HepG2 (cell line): ENCODE measurements around the gene STK39. TPM values are rescaled to one million over a fixed set of nuclear protein-coding genes. Genes with fewer than 3 reads are reported as not detected.

Experiments
- AGO1 ChIP-seq: fragments of 200-400 bp; formaldehyde crosslinking; IDR thresholded peaks from 2 replicates; pipeline ENCODE4 v1.6.1; 2017; ENCODE audit warnings: mild to moderate bottlenecking, low read depth, low read length, moderate library complexity; ENCODE audit not compliant: poor library complexity, severe bottlenecking
- CBFB ChIP-seq: sonication (generic); formaldehyde crosslinking; IDR thresholded peaks from 2 replicates; pipeline ENCODE4 v1.4.0; 2020; ENCODE audit warnings: missing genetic modification reagents
- CEBPB ChIP-seq: IDR thresholded peaks from 2 replicates; pipeline ENCODE4 v1.6.1; 2011; ENCODE audit warnings: low read depth, low read length, improper control_type of control experiment, borderline replicate concordance
- ETV5 ChIP-seq: IDR thresholded peaks from 2 replicates; pipeline ENCODE4 v1.6.1; 2018; ENCODE audit warnings: missing biosample characterization, missing genetic modification reagents, inconsistent platforms, borderline replicate concordance
- FOXK1 ChIP-seq: sonication (generic); formaldehyde crosslinking; IDR thresholded peaks from 2 replicates; pipeline ENCODE4 v1.4.0; 2020; ENCODE audit warnings: low read depth, missing genetic modification reagents, borderline replicate concordance
- FOXM1 ChIP-seq: sonication (generic); formaldehyde crosslinking; IDR thresholded peaks from 2 replicates; pipeline ENCODE4 v1.5.0; 2020; ENCODE audit warnings: missing genetic modification reagents
- KDM3A ChIP-seq: IDR thresholded peaks from 2 replicates; pipeline ENCODE4 v1.6.1; 2018; ENCODE audit warnings: low read depth, missing compliant biosample characterization
- KLF12 ChIP-seq: sonication (generic); formaldehyde crosslinking; IDR thresholded peaks from 2 replicates; pipeline ENCODE4 v1.4.0; 2020; ENCODE audit warnings: missing genetic modification reagents, borderline replicate concordance
- NFIC ChIP-seq: IDR thresholded peaks from 2 replicates; pipeline ENCODE4 v1.6.1; 2012; ENCODE audit warnings: mild to moderate bottlenecking, low read length, inconsistent platforms
- TEAD3 ChIP-seq: optimal IDR thresholded peaks from 2 replicates; pipeline ENCODE3; 2016; ENCODE audit warnings: borderline replicate concordance
- TMF1 ChIP-seq: sonication (generic); formaldehyde crosslinking; IDR thresholded peaks from 2 replicates; pipeline ENCODE4 v1.8.1; 2022; ENCODE audit warnings: low read depth, missing genetic modification reagents
- YEATS2 ChIP-seq: sonication (generic); formaldehyde crosslinking; IDR thresholded peaks from 2 replicates; pipeline ENCODE4 v1.4.0; 2020; ENCODE audit warnings: missing genetic modification reagents, borderline replicate concordance
- ZNF232 ChIP-seq: sonication (generic); formaldehyde crosslinking; IDR thresholded peaks from 2 replicates; pipeline ENCODE4 v1.4.0; 2020; ENCODE audit warnings: missing genetic modification reagents, borderline replicate concordance
- ZNF282 ChIP-seq: fragments of 450-650 bp; IDR thresholded peaks from 2 replicates; pipeline ENCODE4 v1.6.1; 2018; ENCODE audit not compliant: partially characterized antibody
- ZNF749 ChIP-seq: sonication (generic); formaldehyde crosslinking; IDR thresholded peaks from 2 replicates; pipeline ENCODE4 v1.8.0; 2022; ENCODE audit warnings: mild to moderate bottlenecking, missing genetic modification reagents, moderate library complexity, borderline replicate concordance
- ZNF781 ChIP-seq: sonication (generic); formaldehyde crosslinking; IDR thresholded peaks from 2 replicates; pipeline ENCODE4 v1.5.1; 2020; ENCODE audit warnings: borderline replicate concordance, mild to moderate bottlenecking, missing genetic modification reagents; ENCODE audit errors: not compliant biosample characterization
- ZNF816 ChIP-seq: sonication (generic); formaldehyde crosslinking; IDR thresholded peaks from 2 replicates; pipeline ENCODE4 v1.8.0; 2022; ENCODE audit warnings: missing genetic modification reagents, mild to moderate bottlenecking, borderline replicate concordance
- polyA plus RNA-seq, 8 experiments: library from polyadenylated mRNA; depleted of rRNA in 3 of 8; stranded (reverse) in 7 of 8; unstranded in 1 of 8; fragments of >200 nt; fragmentation: Illumina TruSeq in 4 of 8; extraction: Trizol in 4 of 8; gene quantifications; 2 replicates each; pipeline versions ENCODE4 v1.2.1 to v1.2.3, GENCODE V29; 2011 to 2016; ENCODE audit warnings: low read depth in 4 of 8, missing spikeins in 1 of 8, mixed read lengths in 1 of 8; ENCODE audit not compliant: insufficient read depth in 1 of 8
- total RNA-seq, 5 experiments: library from RNA; depleted of rRNA; stranded (reverse); fragments of >200 nt; fragmentation: Illumina TruSeq; extraction: Trizol; gene quantifications; 2 replicates each; pipeline ENCODE4 v1.2.3, GENCODE V29; 2016; ENCODE audit warnings: low read depth in 1 of 5
- TF ChIP-seq, protein P1 (sequence below): sonication (generic); formaldehyde crosslinking; IDR thresholded peaks from 2 replicates; pipeline ENCODE4 v1.4.0; 2020; ENCODE audit warnings: missing genetic modification reagents, borderline replicate concordance
- TF ChIP-seq, protein P2 (sequence below): sonication (generic); formaldehyde crosslinking; conservative IDR thresholded peaks from 2 replicates; pipeline ENCODE4 v1.8.1; 2023; ENCODE audit warnings: missing genetic modification reagents
- TF ChIP-seq, protein P3 (sequence below): sonication (generic); formaldehyde crosslinking; IDR thresholded peaks from 2 replicates; pipeline ENCODE4 v1.8.0; 2022; ENCODE audit warnings: mild to moderate bottlenecking, missing genetic modification reagents, moderate library complexity
- TF ChIP-seq, protein P4 (sequence below): sonication (generic); formaldehyde crosslinking; IDR thresholded peaks from 2 replicates; pipeline ENCODE4 v1.4.0; 2020; ENCODE audit warnings: missing genetic modification reagents, borderline replicate concordance

Gene STK39
- total and polyA plus RNA-seq, 2 of the 13 experiments (the other 11 are each of a cell fraction or from before 2014, with no cell fraction given): 27.3 to 38.4 TPM

GRCh38 chr2:168165985-168166901 is 81.2 kb downstream of the STK39 start (continued):
- TF ChIP-seq CEBPB: peak; percentile 84; the same call in 1 of the 2 replicates
- TF ChIP-seq NFIC: no peak
- peak; percentile 44; the same call in 1 of the 2 replicates for TF ChIP-seq ZNF749
- TF ChIP-seq TEAD3 (CRISPR knock-in tag): peak; percentile 77
- 0 out of 2 replicates have a peak, but pooled peaks have one; percentile 58 for TF ChIP-seq FOXK1
- no peak for TF ChIP-seq ZNF232
- no peak for TF ChIP-seq TMF1 (CRISPR knock-in tag)
- TF ChIP-seq CBFB (CRISPR knock-in tag): no peak
- no peak for TF ChIP-seq KLF12 (CRISPR knock-in tag)
- TF ChIP-seq, protein P1, sequence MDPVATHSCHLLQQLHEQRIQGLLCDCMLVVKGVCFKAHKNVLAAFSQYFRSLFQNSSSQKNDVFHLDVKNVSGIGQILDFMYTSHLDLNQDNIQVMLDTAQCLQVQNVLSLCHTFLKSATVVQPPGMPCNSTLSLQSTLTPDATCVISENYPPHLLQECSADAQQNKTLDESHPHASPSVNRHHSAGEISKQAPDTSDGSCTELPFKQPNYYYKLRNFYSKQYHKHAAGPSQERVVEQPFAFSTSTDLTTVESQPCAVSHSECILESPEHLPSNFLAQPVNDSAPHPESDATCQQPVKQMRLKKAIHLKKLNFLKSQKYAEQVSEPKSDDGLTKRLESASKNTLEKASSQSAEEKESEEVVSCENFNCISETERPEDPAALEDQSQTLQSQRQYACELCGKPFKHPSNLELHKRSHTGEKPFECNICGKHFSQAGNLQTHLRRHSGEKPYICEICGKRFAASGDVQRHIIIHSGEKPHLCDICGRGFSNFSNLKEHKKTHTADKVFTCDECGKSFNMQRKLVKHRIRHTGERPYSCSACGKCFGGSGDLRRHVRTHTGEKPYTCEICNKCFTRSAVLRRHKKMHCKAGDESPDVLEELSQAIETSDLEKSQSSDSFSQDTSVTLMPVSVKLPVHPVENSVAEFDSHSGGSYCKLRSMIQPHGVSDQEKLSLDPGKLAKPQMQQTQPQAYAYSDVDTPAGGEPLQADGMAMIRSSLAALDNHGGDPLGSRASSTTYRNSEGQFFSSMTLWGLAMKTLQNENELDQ (CRISPR knock-in tag): no peak
- TF ChIP-seq ZNF816 (CRISPR knock-in tag): no peak
- TF ChIP-seq, protein P2, sequence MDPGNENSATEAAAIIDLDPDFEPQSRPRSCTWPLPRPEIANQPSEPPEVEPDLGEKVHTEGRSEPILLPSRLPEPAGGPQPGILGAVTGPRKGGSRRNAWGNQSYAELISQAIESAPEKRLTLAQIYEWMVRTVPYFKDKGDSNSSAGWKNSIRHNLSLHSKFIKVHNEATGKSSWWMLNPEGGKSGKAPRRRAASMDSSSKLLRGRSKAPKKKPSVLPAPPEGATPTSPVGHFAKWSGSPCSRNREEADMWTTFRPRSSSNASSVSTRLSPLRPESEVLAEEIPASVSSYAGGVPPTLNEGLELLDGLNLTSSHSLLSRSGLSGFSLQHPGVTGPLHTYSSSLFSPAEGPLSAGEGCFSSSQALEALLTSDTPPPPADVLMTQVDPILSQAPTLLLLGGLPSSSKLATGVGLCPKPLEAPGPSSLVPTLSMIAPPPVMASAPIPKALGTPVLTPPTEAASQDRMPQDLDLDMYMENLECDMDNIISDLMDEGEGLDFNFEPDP (CRISPR knock-in tag): 0 out of 2 replicates have a peak, but pooled peaks have one; percentile 59
- TF ChIP-seq, protein P3, sequence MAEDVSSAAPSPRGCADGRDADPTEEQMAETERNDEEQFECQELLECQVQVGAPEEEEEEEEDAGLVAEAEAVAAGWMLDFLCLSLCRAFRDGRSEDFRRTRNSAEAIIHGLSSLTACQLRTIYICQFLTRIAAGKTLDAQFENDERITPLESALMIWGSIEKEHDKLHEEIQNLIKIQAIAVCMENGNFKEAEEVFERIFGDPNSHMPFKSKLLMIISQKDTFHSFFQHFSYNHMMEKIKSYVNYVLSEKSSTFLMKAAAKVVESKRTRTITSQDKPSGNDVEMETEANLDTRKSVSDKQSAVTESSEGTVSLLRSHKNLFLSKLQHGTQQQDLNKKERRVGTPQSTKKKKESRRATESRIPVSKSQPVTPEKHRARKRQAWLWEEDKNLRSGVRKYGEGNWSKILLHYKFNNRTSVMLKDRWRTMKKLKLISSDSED (CRISPR knock-in tag): no peak
- no peak for TF ChIP-seq ZNF282
- TF ChIP-seq ETV5: no peak
- no peak for TF ChIP-seq FOXM1
- TF ChIP-seq ZNF781 (CRISPR knock-in tag): no peak
- no peak for TF ChIP-seq KDM3A
- no peak for TF ChIP-seq YEATS2 (CRISPR knock-in tag)
- TF ChIP-seq AGO1: no peak
- TF ChIP-seq, protein P4, sequence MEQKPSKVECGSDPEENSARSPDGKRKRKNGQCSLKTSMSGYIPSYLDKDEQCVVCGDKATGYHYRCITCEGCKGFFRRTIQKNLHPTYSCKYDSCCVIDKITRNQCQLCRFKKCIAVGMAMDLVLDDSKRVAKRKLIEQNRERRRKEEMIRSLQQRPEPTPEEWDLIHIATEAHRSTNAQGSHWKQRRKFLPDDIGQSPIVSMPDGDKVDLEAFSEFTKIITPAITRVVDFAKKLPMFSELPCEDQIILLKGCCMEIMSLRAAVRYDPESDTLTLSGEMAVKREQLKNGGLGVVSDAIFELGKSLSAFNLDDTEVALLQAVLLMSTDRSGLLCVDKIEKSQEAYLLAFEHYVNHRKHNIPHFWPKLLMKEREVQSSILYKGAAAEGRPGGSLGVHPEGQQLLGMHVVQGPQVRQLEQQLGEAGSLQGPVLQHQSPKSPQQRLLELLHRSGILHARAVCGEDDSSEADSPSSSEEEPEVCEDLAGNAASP (CRISPR knock-in tag): peak; percentile 98
